ENCODE data around the gene MAN1A2. TPM values are rescaled to one million over a fixed set of nuclear protein-coding genes. Genes with fewer than 3 reads are reported as not detected.

MAN1A2 gene
- polyA plus RNA-seq, 3 donors: 4.0 to 10.5 (median 7.2) TPM

DNA sequence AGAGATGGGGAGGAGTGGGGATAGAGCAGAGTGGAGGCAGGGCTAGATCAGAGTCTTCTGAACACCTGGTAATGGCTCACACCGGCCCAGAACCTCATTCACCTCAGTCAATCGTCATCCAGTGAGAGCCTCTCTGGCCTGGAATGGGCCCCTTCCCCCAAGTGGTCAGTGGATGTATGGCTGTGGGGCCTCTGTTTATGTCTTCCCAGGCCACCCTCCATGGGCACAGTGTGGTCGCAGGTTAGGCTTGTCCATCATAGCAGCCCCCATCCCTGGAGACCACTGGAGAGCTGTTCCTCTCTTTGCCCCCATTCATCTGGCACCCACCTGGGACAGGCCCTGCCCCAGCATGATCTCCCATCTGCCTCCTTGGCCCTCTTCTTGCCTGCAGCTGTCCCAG, 209.0 kb downstream of the MAN1A2 start:
- no peak overlapping the region for H3K4me3 Mint-ChIP-seq
- Histone ChIP-seq H3K9ac (ENCODE audit: insufficient read depth, low read length, poor library complexity, severe bottlenecking) (no peak overlapping the region), H3K4me1 (ENCODE audit: control insufficient read depth in 1 of 2, insufficient read depth in 2 of 2, low read length in 2 of 2) (peaks cover 0 to 5% of the 10 kb centered on the region in 2 donors), H3K4me3 (replicated peaks in 1 of 3; ENCODE audit: low read depth in 2 of 3, low read length in 3 of 3) (no peak overlapping the region), H3K27me3 (ENCODE audit: control insufficient read depth in 2 of 2, insufficient read depth in 2 of 2, low read length in 2 of 2) (no peaks in the 10 kb centered on the region), H3K27ac (ENCODE audit: low read depth in 1 of 2, low read length in 2 of 2) (no peak overlapping the region), H3K79me2 (ENCODE audit: insufficient read depth, low read length) (no peaks in the 10 kb centered on the region), H3K9me3 (replicated peaks in 1 of 2; ENCODE audit: control insufficient read depth in 1 of 2, insufficient read depth in 1 of 2, low read length in 2 of 2) (no peaks in the 10 kb centered on the region), H4K20me1 (ENCODE audit: insufficient read depth, low read length) (no peaks in the 10 kb centered on the region), H3K4me2 (replicated peaks; ENCODE audit: extremely low read depth, low read length, poor library complexity, severe bottlenecking) (no peak overlapping the region), H2AFZ (ENCODE audit: insufficient read depth, low read depth, low read length, poor library complexity, severe bottlenecking) (no peak overlapping the region), H3K36me3 (replicated peaks in 1 of 2; ENCODE audit: control insufficient read depth in 1 of 2, insufficient read depth in 2 of 2, low read length in 2 of 2) (no peaks in the 10 kb centered on the region)
- H3K36me3 Mint-ChIP-seq: no peaks in the 10 kb centered on the region
- DNase-seq: no peak
- TF ChIP-seq, protein P1, sequence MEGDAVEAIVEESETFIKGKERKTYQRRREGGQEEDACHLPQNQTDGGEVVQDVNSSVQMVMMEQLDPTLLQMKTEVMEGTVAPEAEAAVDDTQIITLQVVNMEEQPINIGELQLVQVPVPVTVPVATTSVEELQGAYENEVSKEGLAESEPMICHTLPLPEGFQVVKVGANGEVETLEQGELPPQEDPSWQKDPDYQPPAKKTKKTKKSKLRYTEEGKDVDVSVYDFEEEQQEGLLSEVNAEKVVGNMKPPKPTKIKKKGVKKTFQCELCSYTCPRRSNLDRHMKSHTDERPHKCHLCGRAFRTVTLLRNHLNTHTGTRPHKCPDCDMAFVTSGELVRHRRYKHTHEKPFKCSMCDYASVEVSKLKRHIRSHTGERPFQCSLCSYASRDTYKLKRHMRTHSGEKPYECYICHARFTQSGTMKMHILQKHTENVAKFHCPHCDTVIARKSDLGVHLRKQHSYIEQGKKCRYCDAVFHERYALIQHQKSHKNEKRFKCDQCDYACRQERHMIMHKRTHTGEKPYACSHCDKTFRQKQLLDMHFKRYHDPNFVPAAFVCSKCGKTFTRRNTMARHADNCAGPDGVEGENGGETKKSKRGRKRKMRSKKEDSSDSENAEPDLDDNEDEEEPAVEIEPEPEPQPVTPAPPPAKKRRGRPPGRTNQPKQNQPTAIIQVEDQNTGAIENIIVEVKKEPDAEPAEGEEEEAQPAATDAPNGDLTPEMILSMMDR (IDR thresholded peaks at IDR 0.05): no peak
- H3K9me3 Mint-ChIP-seq: no peaks in the 10 kb centered on the region
- H3K27me3 Mint-ChIP-seq (ENCODE audit: low read depth in 3 of 3): peaks cover 0 to 4% (median 1%) of the 10 kb centered on the region in 3 donors
- peaks cover 7% of the 10 kb centered on the region for H3K4me1 Mint-ChIP-seq
- peak overlapping the region in 1 of 7 donors; percentile 41 for H3K27ac Mint-ChIP-seq
- intact Hi-C loops (cut with micrococcal nuclease): no loop called here
- no CpG with 5 or more reads among the region's 3 CpGs for WGBS (ENCODE audit: insufficient coverage)

DNA sequence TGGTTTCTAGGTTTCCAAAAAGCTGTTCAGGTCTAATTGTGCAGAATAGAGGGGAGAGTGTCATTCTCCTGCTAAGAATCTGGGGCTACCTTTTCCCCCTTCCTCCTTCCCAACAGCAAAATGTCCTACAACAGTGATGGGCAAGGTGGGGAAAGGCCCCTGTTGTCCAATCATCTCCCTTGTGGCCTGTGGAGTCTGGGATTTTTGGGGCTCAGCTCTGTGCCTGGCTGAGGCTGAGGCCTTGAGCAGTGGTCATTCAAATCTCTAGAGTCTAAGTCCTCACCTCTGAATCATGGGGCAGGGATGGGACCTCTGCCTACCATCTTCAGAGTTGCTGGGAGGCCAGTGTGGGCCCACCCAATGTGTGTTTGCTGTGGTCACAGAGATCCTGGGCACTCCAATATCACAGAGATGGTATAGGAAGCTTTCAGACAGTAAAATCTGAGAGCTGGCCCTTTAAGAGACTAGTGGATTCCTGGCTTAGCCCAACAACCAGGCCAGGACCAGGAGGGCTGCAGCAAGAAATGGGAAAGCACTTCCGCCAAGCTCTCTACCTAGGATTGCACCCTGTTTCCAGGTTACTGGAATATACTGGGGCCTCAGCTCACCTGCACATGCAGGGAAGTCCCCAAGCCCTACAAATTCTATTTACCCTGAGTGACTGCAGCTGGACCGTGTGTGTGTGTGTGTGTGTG, 210.1 kb downstream of the MAN1A2 start:
- WGBS (ENCODE audit: insufficient coverage): 100% methylated on average over 1 of the region's 2 CpGs
- Histone ChIP-seq H4K20me1 (ENCODE audit: insufficient read depth, low read length) (no peaks in the 10 kb centered on the region), H3K36me3 (replicated peaks in 1 of 2; ENCODE audit: control insufficient read depth in 1 of 2, insufficient read depth in 2 of 2, low read length in 2 of 2) (no peaks in the 10 kb centered on the region), H3K79me2 (ENCODE audit: insufficient read depth, low read length) (no peaks in the 10 kb centered on the region), H3K9me3 (replicated peaks in 1 of 2; ENCODE audit: control insufficient read depth in 1 of 2, insufficient read depth in 1 of 2, low read length in 2 of 2) (no peaks in the 10 kb centered on the region), H3K4me2 (replicated peaks; ENCODE audit: extremely low read depth, low read length, poor library complexity, severe bottlenecking) (no peak overlapping the region), H3K27me3 (ENCODE audit: control insufficient read depth in 2 of 2, insufficient read depth in 2 of 2, low read length in 2 of 2) (no peaks in the 10 kb centered on the region), H2AFZ (ENCODE audit: insufficient read depth, low read depth, low read length, poor library complexity, severe bottlenecking) (no peak overlapping the region), H3K27ac (ENCODE audit: low read depth in 1 of 2, low read length in 2 of 2) (no peak overlapping the region), H3K4me1 (ENCODE audit: control insufficient read depth in 1 of 2, insufficient read depth in 2 of 2, low read length in 2 of 2) (peaks cover 0 to 5% of the 10 kb centered on the region in 2 donors), H3K4me3 (replicated peaks in 1 of 3; ENCODE audit: low read depth in 2 of 3, low read length in 3 of 3) (no peak overlapping the region), H3K9ac (ENCODE audit: insufficient read depth, low read length, poor library complexity, severe bottlenecking) (no peak overlapping the region)
- Mint-ChIP-seq H3K9me3 (no peaks in the 10 kb centered on the region), H3K4me3 (no peak overlapping the region), H3K27ac (no peak overlapping the region), H3K36me3 (no peaks in the 10 kb centered on the region), H3K27me3 (ENCODE audit: low read depth in 3 of 3) (peaks cover 0 to 2% (median 1%) of the 10 kb centered on the region in 3 donors), H3K4me1 (peaks cover 5% of the 10 kb centered on the region)
- intact Hi-C loops (cut with micrococcal nuclease): no loop called here
- no peak for DNase-seq
- TF ChIP-seq, protein P1 (IDR thresholded peaks at IDR 0.05): no peak
